K562 (cell line): Measurements from ENCODE around the gene FEN1. TPM values are rescaled to one million over a fixed set of nuclear protein-coding genes. Genes with fewer than 3 reads are reported as not detected.

Experiments used
- GATA2 ChIP-seq: sonication (generic); formaldehyde crosslinking; IDR thresholded peaks from 2 replicates; pipeline ENCODE4 v1.4.0; 2020; ENCODE audit warnings: mild to moderate bottlenecking, missing genetic modification reagents
- MTF1 ChIP-seq: fragments of 250-450 bp; sonication (Bioruptor Pico); IDR thresholded peaks from 2 replicates; pipeline ENCODE4 v1.9.0; 2021; ENCODE audit warnings: moderate library complexity, mild to moderate bottlenecking, inconsistent platforms, borderline replicate concordance
- NFXL1 ChIP-seq: fragments of 450-650 bp; formaldehyde crosslinking; IDR thresholded peaks from 2 replicates; pipeline ENCODE4 v1.4.0; 2021; ENCODE audit warnings: mild to moderate bottlenecking
- NR1H2 ChIP-seq: sonication (generic); formaldehyde crosslinking; IDR thresholded peaks from 2 replicates; pipeline ENCODE4 v1.4.0; 2020; ENCODE audit warnings: mild to moderate bottlenecking, missing genetic modification reagents
- OTX1 ChIP-seq: fragments of 450-650 bp; formaldehyde crosslinking; IDR thresholded peaks from 2 replicates; pipeline ENCODE4 v1.4.0; 2022; ENCODE audit warnings: mild to moderate bottlenecking
- RBM25 ChIP-seq: fragments of 200-400 bp; formaldehyde crosslinking; IDR thresholded peaks from 2 replicates; pipeline ENCODE4 v1.6.1; 2018; ENCODE audit warnings: low read length, low read depth, moderate library complexity; ENCODE audit not compliant: severe bottlenecking
- TOE1 ChIP-seq, 2 experiments: fragments of 450-650 bp in 1 of 2; sonication (generic) in 1 of 2; formaldehyde crosslinking in 1 of 2; IDR thresholded peaks; 2 replicates each; pipeline versions ENCODE4 v1.7.1 to v1.8.0; 2016 to 2022; ENCODE audit warnings: borderline replicate concordance in 2 of 2, mild to moderate bottlenecking in 2 of 2, antibody characterized with exemption in 1 of 2, inconsistent platforms in 1 of 2, low read depth in 1 of 2, missing genetic modification reagents in 1 of 2, moderate library complexity in 1 of 2
- ZEB2 ChIP-seq: fragments of 450-650 bp; IDR thresholded peaks from 2 replicates; pipeline ENCODE4 v1.6.1; 2016
- ZNF165 ChIP-seq: fragments of 250-450 bp; sonication (Bioruptor Pico); IDR thresholded peaks from 2 replicates; pipeline ENCODE4 v1.4.0; 2020; ENCODE audit warnings: borderline replicate concordance
- ZNF584 ChIP-seq: fragments of 200-800 bp; sonication (Bioruptor generic); IDR thresholded peaks from 2 replicates; pipeline ENCODE4 v1.6.1; 2016; ENCODE audit warnings: low read depth, mild to moderate bottlenecking, missing genetic modification characterization, missing compliant biosample characterization
- polyA plus RNA-seq, 8 experiments: library from polyadenylated mRNA; depleted of rRNA in 4 of 8; stranded (reverse) in 5 of 8; unstranded in 3 of 8; fragments of >200 nt; fragmentation: Nextera tagmentation in 2 of 8; fragmentation: Illumina TruSeq in 1 of 8; extraction: Ambion mirVana in 2 of 8; extraction: Trizol in 1 of 8; gene quantifications; 2 replicates each; pipeline versions ENCODE4 v1.2.1 to v1.2.3, GENCODE V29; 2011 to 2014; ENCODE audit warnings: inconsistent platforms in 1 of 8, missing spikeins in 1 of 8
- total RNA-seq, 7 experiments: library from RNA; depleted of rRNA in 6 of 7; stranded (reverse); fragments of >200 nt in 6 of 7; fragmentation: Illumina TruSeq in 2 of 7; extraction: Trizol in 2 of 7; gene quantifications; 2 replicates each; pipeline versions ENCODE4 v1.2.1 to v1.2.3, GENCODE V29; 2011 to 2021; ENCODE audit warnings: low replicate concordance in 1 of 7
- TF ChIP-seq, protein P1 (sequence below): fragments of 450-650 bp; formaldehyde crosslinking; IDR thresholded peaks from 2 replicates; pipeline ENCODE4 v1.4.0; 2020; ENCODE audit warnings: mild to moderate bottlenecking, moderate library complexity
- TF ChIP-seq, protein P2 (sequence below): fragments of 450-650 bp; formaldehyde crosslinking; IDR thresholded peaks from 2 replicates; pipeline ENCODE4 v1.4.0; 2020; ENCODE audit warnings: mild to moderate bottlenecking, moderate library complexity
- TF ChIP-seq, protein P3 (sequence below): fragments of 200-800 bp; sonication (Bioruptor generic); IDR thresholded peaks from 2 replicates; pipeline ENCODE4 v1.6.1; 2017; ENCODE audit warnings: missing genetic modification characterization, missing compliant biosample characterization
- TF ChIP-seq, protein P4 (sequence below), 2 experiments: fragments of 450-650 bp in 1 of 2; sonication (generic) in 1 of 2; formaldehyde crosslinking in 1 of 2; IDR thresholded peaks in 1 of 2; conservative IDR thresholded peaks in 1 of 2; 2 replicates each; pipeline versions ENCODE4 v1.6.1 to v1.8.1; 2016 to 2023; ENCODE audit warnings: mild to moderate bottlenecking in 2 of 2, moderate library complexity in 2 of 2, inconsistent platforms in 1 of 2, missing genetic modification reagents in 1 of 2
- TF ChIP-seq, protein P5 (sequence below): fragments of 250-450 bp; sonication (Bioruptor Pico); IDR thresholded peaks from 2 replicates; pipeline ENCODE4 v1.4.0; 2020; ENCODE audit warnings: mild to moderate bottlenecking, moderate library complexity

FEN1 gene
- total and polyA plus RNA-seq, 9 of the 15 experiments (the other 6 are each of a cell fraction or from before 2014, with no cell fraction given): 58.1 to 156 (median 137) TPM

DNA sequence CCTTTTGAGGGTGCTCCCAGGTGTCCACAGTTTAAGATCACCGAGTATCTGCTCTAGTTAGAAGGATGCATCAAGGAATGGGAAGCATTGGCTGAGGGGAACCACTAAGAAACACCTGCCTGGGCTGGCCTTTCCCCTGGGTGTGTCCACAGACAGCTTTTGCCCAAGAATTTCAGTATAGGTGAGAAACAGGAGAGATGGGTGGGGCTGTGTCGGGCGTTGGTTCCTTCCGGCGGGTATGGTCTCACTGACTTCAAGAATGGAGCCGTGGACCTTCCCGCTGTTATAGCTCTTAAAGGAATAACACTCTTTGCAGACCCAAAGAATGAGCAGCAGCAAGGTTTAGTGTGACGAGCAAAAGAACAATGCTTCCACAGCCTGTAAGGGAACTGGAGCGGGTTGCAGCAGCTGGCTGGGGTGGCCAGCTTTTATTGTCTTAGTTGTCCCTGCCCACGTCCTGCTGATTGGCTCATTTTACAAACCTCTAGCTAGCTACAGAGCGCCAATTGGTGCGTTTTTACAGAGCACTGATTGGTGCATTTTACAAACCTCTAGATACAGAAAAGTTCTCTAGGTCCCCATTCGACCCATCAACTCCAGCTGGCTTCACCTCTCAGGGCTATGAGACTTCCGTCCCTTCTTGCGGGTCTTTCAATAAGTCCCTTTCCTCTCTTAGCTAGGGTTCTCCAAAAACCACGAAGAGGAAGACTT is 21.7 kb downstream of the FEN1 start (continued):
- TF ChIP-seq TOE1 (IDR thresholded peaks at IDR 0.05; ENCODE audit: borderline replicate concordance) (no peak), TOE1 (CRISPR knock-in tag; IDR thresholded peaks at IDR 0.05; ENCODE audit: borderline replicate concordance, low read depth) (no peak), MTF1 (CRISPR knock-in tag) (0 out of 2 replicates have a peak, but pooled peaks have one; percentile 20), RBM25 (peak; percentile 36), ZNF584 (0 out of 2 replicates have a peak, but pooled peaks have one; percentile 36), GATA2 (CRISPR knock-in tag) (peak; percentile 19; the same call in 1 of the 2 replicates), ZNF165 (CRISPR knock-in tag) (0 out of 2 replicates have a peak, but pooled peaks have one; percentile 39), ZEB2 (0 out of 2 replicates have a peak, but pooled peaks have one; percentile 20), OTX1 (CRISPR knock-in tag) (peak; percentile 79; the same call in 1 of the 2 replicates), NFXL1 (CRISPR knock-in tag) (0 out of 2 replicates have a peak, but pooled peaks have one; percentile 53), NR1H2 (CRISPR knock-in tag) (peak; percentile 33; the same call in 1 of the 2 replicates)
- TF ChIP-seq, protein P1, sequence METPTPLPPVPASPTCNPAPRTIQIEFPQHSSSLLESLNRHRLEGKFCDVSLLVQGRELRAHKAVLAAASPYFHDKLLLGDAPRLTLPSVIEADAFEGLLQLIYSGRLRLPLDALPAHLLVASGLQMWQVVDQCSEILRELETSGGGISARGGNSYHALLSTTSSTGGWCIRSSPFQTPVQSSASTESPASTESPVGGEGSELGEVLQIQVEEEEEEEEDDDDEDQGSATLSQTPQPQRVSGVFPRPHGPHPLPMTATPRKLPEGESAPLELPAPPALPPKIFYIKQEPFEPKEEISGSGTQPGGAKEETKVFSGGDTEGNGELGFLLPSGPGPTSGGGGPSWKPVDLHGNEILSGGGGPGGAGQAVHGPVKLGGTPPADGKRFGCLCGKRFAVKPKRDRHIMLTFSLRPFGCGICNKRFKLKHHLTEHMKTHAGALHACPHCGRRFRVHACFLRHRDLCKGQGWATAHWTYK (CRISPR knock-in tag): no peak
- TF ChIP-seq, protein P2, sequence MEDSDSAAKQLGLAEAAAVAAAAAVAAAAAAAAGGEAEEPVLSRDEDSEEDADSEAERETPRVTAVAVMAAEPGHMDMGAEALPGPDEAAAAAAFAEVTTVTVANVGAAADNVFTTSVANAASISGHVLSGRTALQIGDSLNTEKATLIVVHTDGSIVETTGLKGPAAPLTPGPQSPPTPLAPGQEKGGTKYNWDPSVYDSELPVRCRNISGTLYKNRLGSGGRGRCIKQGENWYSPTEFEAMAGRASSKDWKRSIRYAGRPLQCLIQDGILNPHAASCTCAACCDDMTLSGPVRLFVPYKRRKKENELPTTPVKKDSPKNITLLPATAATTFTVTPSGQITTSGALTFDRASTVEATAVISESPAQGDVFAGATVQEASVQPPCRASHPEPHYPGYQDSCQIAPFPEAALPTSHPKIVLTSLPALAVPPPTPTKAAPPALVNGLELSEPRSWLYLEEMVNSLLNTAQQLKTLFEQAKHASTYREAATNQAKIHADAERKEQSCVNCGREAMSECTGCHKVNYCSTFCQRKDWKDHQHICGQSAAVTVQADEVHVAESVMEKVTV (CRISPR knock-in tag): no peak
- TF ChIP-seq, protein P3, sequence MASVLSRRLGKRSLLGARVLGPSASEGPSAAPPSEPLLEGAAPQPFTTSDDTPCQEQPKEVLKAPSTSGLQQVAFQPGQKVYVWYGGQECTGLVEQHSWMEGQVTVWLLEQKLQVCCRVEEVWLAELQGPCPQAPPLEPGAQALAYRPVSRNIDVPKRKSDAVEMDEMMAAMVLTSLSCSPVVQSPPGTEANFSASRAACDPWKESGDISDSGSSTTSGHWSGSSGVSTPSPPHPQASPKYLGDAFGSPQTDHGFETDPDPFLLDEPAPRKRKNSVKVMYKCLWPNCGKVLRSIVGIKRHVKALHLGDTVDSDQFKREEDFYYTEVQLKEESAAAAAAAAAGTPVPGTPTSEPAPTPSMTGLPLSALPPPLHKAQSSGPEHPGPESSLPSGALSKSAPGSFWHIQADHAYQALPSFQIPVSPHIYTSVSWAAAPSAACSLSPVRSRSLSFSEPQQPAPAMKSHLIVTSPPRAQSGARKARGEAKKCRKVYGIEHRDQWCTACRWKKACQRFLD (CRISPR knock-in tag): no peak
- TF ChIP-seq, protein P4, sequence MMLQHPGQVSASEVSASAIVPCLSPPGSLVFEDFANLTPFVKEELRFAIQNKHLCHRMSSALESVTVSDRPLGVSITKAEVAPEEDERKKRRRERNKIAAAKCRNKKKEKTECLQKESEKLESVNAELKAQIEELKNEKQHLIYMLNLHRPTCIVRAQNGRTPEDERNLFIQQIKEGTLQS (IDR thresholded peaks at IDR 0.05): no peak
- TF ChIP-seq, protein P4 (CRISPR knock-in tag; conservative IDR thresholded peaks at IDR 0.05): 0 out of 2 replicates have a peak, but pooled peaks have one; percentile 30
- TF ChIP-seq, protein P5, sequence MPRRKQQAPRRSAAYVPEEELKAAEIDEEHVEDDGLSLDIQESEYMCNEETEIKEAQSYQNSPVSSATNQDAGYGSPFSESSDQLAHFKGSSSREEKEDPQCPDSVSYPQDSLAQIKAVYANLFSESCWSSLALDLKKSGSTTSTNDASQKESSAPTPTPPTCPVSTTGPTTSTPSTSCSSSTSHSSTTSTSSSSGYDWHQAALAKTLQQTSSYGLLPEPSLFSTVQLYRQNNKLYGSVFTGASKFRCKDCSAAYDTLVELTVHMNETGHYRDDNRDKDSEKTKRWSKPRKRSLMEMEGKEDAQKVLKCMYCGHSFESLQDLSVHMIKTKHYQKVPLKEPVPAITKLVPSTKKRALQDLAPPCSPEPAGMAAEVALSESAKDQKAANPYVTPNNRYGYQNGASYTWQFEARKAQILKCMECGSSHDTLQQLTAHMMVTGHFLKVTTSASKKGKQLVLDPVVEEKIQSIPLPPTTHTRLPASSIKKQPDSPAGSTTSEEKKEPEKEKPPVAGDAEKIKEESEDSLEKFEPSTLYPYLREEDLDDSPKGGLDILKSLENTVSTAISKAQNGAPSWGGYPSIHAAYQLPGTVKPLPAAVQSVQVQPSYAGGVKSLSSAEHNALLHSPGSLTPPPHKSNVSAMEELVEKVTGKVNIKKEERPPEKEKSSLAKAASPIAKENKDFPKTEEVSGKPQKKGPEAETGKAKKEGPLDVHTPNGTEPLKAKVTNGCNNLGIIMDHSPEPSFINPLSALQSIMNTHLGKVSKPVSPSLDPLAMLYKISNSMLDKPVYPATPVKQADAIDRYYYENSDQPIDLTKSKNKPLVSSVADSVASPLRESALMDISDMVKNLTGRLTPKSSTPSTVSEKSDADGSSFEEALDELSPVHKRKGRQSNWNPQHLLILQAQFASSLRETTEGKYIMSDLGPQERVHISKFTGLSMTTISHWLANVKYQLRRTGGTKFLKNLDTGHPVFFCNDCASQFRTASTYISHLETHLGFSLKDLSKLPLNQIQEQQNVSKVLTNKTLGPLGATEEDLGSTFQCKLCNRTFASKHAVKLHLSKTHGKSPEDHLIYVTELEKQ (CRISPR knock-in tag): no peak
